Measurements from ENCODE around the gene SCN5A. TPM values are rescaled to one million over a fixed set of nuclear protein-coding genes. Genes with fewer than 3 reads are reported as not detected.

Gene SCN5A
- total and polyA plus RNA-seq, 2 of the 8 experiments (the other 6 are each of a cell fraction or from before 2014, with no cell fraction given): 4.8 to 11.4 TPM

GRCh38 chr3:38622336-38622735, 27.2 kb downstream of the SCN5A start:
- DNase-seq (ENCODE audit: low read depth in 1 of 2, low spot score in 2 of 2) (no peak), FAIRE-seq (no peak)
- Histone ChIP-seq H3K14ac (ENCODE audit: insufficient read length) (no peak overlapping the region), H3K56ac (replicated peaks; ENCODE audit: insufficient read length, low read depth, low read length) (no peak overlapping the region), H3K4me1 (replicated peaks in 1 of 4; ENCODE audit: control insufficient read depth in 3 of 4, insufficient read depth in 4 of 4, low read length in 3 of 4) (peaks cover 0 to 7% (median 0%) of the 10 kb centered on the region in 4 experiments; a peak in 1 of 7 replicates), H3K4ac (replicated peaks; ENCODE audit: insufficient read length, low read depth, low read length) (no peak overlapping the region), H3K79me1 (ENCODE audit: low read depth, low read length) (no peaks in the 10 kb centered on the region), H3K79me2 (ENCODE audit: control insufficient read depth in 1 of 2, insufficient read depth in 2 of 2, low read length in 2 of 2) (no peaks in the 10 kb centered on the region), H3K9ac (replicated peaks in 1 of 4; ENCODE audit: extremely low read depth in 1 of 4, low read depth in 3 of 4, low read length in 3 of 4) (no peak overlapping the region), H3K9me3 (ENCODE audit: insufficient read depth in 2 of 2, low read depth in 1 of 2, low read length in 1 of 2) (no peaks in the 10 kb centered on the region), H2BK120ac (replicated peaks; ENCODE audit: low read depth, low read length) (no peak overlapping the region), H2BK5ac (ENCODE audit: low read depth, low read length) (no peak overlapping the region), H3K4me2 (ENCODE audit: insufficient read depth in 1 of 2, low read depth in 2 of 2, low read length in 2 of 2) (no peak overlapping the region), H4K91ac (replicated peaks; ENCODE audit: insufficient read length, low read length) (no peak overlapping the region), H3K18ac (ENCODE audit: extremely low read depth, low read length) (no peak overlapping the region), H2AFZ (ENCODE audit: low read length) (no peak overlapping the region), H3K36me3 (ENCODE audit: control insufficient read depth in 2 of 4, insufficient read depth in 4 of 4, low read length in 3 of 4) (no peaks in the 10 kb centered on the region), H2AK5ac (ENCODE audit: low read depth, low read length) (no peak overlapping the region), H3K27ac (ENCODE audit: low read depth, low read length) (no peak overlapping the region), H3K23me2 (ENCODE audit: low read depth, low read length) (no peaks in the 10 kb centered on the region), H4K20me1 (replicated peaks in 1 of 2; ENCODE audit: control insufficient read depth in 1 of 2, insufficient read depth in 2 of 2, low read length in 2 of 2) (no peaks in the 10 kb centered on the region), H3K27me3 (replicated peaks in 1 of 4; ENCODE audit: control insufficient read depth in 3 of 4, extremely low read depth in 1 of 4, insufficient read depth in 3 of 4, low read length in 3 of 4) (no peaks in the 10 kb centered on the region), H4K8ac (ENCODE audit: extremely low read depth, insufficient read depth, low read length) (no peak overlapping the region), H4K5ac (ENCODE audit: insufficient read length, low read depth, low read length) (no peak overlapping the region), H3K23ac (ENCODE audit: insufficient read length) (no peak overlapping the region), H3K4me3 (ENCODE audit: extremely low read depth in 1 of 4, insufficient read depth in 2 of 4, low read depth in 3 of 4, low read length in 4 of 4) (no peak overlapping the region), H2BK12ac (ENCODE audit: low read depth, low read length) (no peak overlapping the region), H2BK20ac (ENCODE audit: low read length) (no peak overlapping the region), H2BK15ac (ENCODE audit: low read length) (no peak overlapping the region)
- 91% methylated on average over 10 of the region's 10 CpGs; no CpG with 5 or more reads in 1 of the 2 experiments for WGBS, 2 experiments (ENCODE audit: extremely low coverage in 1 of 2, insufficient coverage in 1 of 2, insufficient read length in 1 of 2, insufficient replicate concordance in 2 of 2, low coverage in 1 of 2, low lambda C conversion rate in 2 of 2, missing lambda C conversion rate in 1 of 2)
- CTCF ChIA-PET (ENCODE audit: partially characterized antibody): interaction anchor here (1.6 to 30.9 kb wide), 8 partner anchors 15 to 126 kb away, joined by 7 to 538 read pairs (median 16); partner anchors contain the start of genes EXOG and SCN5A
- POLR2A ChIA-PET (ENCODE audit: partially characterized antibody): no interaction called here
- TF ChIP-seq ATF2 (IDR thresholded peaks at IDR 0.05; ENCODE audit: low read length) (no peak), RBBP5 (IDR thresholded peaks at IDR 0.05; ENCODE audit: borderline replicate concordance, low read depth, low read length) (no peak), ZNF274 (IDR thresholded peaks at IDR 0.05; ENCODE audit: borderline replicate concordance, extremely low read depth, low read length) (no peak), BRCA1 (IDR thresholded peaks at IDR 0.05; ENCODE audit: low read depth, low read length) (no peak), RFX5 (IDR thresholded peaks at IDR 0.05; ENCODE audit: borderline replicate concordance, low read depth, low read length) (no peak), SIRT6 (IDR thresholded peaks at IDR 0.05; ENCODE audit: low read length) (no peak), POU5F1 (IDR thresholded peaks at IDR 0.05; ENCODE audit: low read depth, low read length) (no peak), SP1 (IDR thresholded peaks at IDR 0.05; ENCODE audit: low read depth, low read length) (no peak), SUZ12 (IDR thresholded peaks at IDR 0.05; ENCODE audit: low read length) (no peak), USF2 (IDR thresholded peaks at IDR 0.05; ENCODE audit: low read length) (no peak), KDM4A (IDR thresholded peaks at IDR 0.05; ENCODE audit: low read depth, low read length, severe bottlenecking) (no peak), ASH2L (IDR thresholded peaks at IDR 0.05; ENCODE audit: low read length) (no peak), POLR2A (IDR thresholded peaks at IDR 0.05; ENCODE audit: control extremely low read depth in 1 of 2, low read depth in 2 of 2, low read length in 2 of 2) (no peak)
